Measurements from ENCODE around the gene ERVK3-1. TPM values are rescaled to one million over a fixed set of nuclear protein-coding genes. Genes with fewer than 3 reads are reported as not detected.

ERVK3-1 gene
- polyA plus RNA-seq, 1 of the 3 experiments (the other 2 are of a cell fraction) = 69.4 TPM

- peaks cover 2 to 4% of the 10 kb centered on the region in 2 experiments for H3K36me3 ChIP-seq (replicated peaks in 1 of 2; ENCODE audit: control insufficient read depth in 1 of 2, insufficient read depth in 2 of 2, low read length in 1 of 2)
- POLR2A ChIA-PET = interaction anchor here (0.6 to 3.6 kb wide), 3 partner anchors 9 to 73 kb away, joined by 3 to 18 read pairs (median 4); partner anchors contain the start of gene ZNF497
- CTCF ChIA-PET = interaction anchor here (1.0 kb wide), 1 partner anchor 10 kb away, joined by 3 read pairs; the partner anchor contains the start of gene ZNF497
- no peak for DNase-seq
- no peak within 1 kb of the TSS for H3K9ac ChIP-seq
- H3K27me3 ChIP-seq (ENCODE audit: insufficient read depth) = no peaks in the 10 kb centered on the region
- H3K4me3 ChIP-seq (ENCODE audit: low read depth in 2 of 2, low read length in 1 of 2) = no peak within 1 kb of the TSS
- H3K27ac ChIP-seq (ENCODE audit: low read depth in 2 of 2, low read length in 1 of 2) = no peak within 1 kb of the TSS
- H2AFZ ChIP-seq (ENCODE audit: low read depth) = no peak within 1 kb of the TSS
- H3K9me2 ChIP-seq = no peaks in the 10 kb centered on the region
- H3K79me2 ChIP-seq (ENCODE audit: insufficient read depth) = peaks cover 26% of the 10 kb centered on the region
- WGBS (ENCODE audit: low lambda C conversion rate) = 88% methylated on average over 16 of the region's 26 CpGs
- no peak within 1 kb of the TSS for H3K4me2 ChIP-seq
- no peaks in the 10 kb centered on the region; a peak in 1 of 4 replicates for H3K4me1 ChIP-seq (ENCODE audit: control insufficient read depth in 1 of 2, insufficient read depth in 2 of 2, low read depth in 1 of 2, low read length in 1 of 2)
- no peaks in the 10 kb centered on the region for H3K9me3 ChIP-seq
- H3F3A ChIP-seq (replicated peaks; ENCODE audit: insufficient read depth) = no peaks in the 10 kb centered on the region
- TF ChIP-seq CHD2 (IDR thresholded peaks at IDR 0.05; ENCODE audit: low read length, partially characterized antibody) (no peak), MEF2A (IDR thresholded peaks at IDR 0.05; ENCODE audit: borderline replicate concordance, low read depth) (no peak), USF1 (IDR thresholded peaks at IDR 0.05; ENCODE audit: borderline replicate concordance, low read depth) (no peak), GATA2 (CRISPR knock-in tag; IDR thresholded peaks at IDR 0.05) (no peak), REST (IDR thresholded peaks at IDR 0.05; ENCODE audit: low read depth, low read length) (no peak), PBX3 (IDR thresholded peaks at IDR 0.05) (no peak), SIN3A (IDR thresholded peaks at IDR 0.05; ENCODE audit: borderline replicate concordance, low read depth, low read length) (no peak), SMC3 (IDR thresholded peaks at IDR 0.05; ENCODE audit: low read depth, low read length) (no peak), POLR2AphosphoS5 (IDR thresholded peaks at IDR 0.05; ENCODE audit: low read depth, low read length) (no peak), USF2 (IDR thresholded peaks at IDR 0.05; ENCODE audit: borderline replicate concordance, low read depth, low read length) (no peak)
- no peaks in the 10 kb centered on the region for H4K20me1 ChIP-seq (ENCODE audit: insufficient read depth)
Observed at GRCh38 chr19:58352760-58353671, 47.8 kb downstream of the ERVK3-1 start, which contains the start of gene A1BG. A1BG (minus strand) TSS chr19:58353492; CDS start chr19:58353437, 55 bp downstream.
